Activated naive CD4-positive, alpha-beta T cell treated with Interleukin-2 at 50 U/mL for 16 hours (primary cell): ENCODE results near the gene SLC27A1.
"Not testable (repeated sequence)": the region's sequence is repeated elsewhere in the genome, so short reads cannot be mapped to it uniquely, and the experiment has no call there.

ENCODE experiments used
- DNase-seq: peaks from one replicate; pipeline ENCODE4 v3.0.0-alpha.2; 2020

The SLC27A1 gene

GRCh38 chr19:17457616-17458015 lies 12.7 kb upstream of the SLC27A1 start:
- no peak for DNase-seq

GRCh38 chr19:17458970-17459369 lies 11.4 kb upstream of the SLC27A1 start:
- DNase-seq = no peak

DNA sequence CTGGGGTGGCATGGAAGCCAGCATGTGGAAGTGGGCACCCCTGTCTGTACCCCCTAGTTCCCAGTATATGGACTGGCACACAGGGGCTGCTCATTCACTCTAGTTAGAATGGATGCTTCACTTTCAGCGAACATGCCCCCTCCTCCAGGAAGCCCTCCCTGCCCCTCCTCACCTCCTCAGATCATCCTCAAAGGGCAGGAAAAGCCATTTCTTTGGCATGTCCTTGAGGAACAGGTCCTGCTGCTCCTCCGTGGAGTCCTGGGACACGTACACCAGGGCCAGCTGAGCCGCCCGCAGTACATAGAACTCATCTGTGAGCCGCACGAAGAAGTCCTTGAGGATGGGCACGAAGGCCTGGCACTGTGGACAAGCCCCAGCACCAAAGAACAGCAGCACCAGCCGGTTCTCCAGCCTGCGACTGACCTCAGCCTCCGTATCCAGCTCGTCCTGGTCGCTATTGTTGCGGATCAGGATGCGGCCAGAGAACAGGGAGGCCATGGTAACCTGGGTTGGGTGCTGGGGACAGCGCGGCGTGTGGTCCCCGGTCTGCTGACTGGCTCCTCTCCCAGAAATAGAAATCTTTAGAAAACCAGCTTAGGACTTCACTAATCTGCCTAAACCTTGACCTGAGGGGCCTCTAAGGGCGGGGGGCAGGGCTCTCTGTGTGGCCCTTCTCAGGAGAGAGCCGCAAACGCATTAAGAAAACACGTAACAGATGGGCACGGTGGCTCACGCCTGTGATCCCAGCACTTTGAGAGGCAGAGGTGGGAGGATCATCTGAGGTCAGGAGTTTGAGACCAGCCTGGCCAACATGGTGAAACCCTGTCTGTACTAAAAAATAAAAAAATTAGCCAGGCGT lies 9.7 kb upstream of the SLC27A1 start, which contains the start of gene NXNL1:
TSS of gene NXNL1 (minus strand) at position 555 of the 859 bp plus-strand sequence. CDS start at position 498, 57 bp downstream.
- DNase-seq = no peak

GRCh38 chr19:17466487-17466850 lies 3.9 kb upstream of the SLC27A1 start:
- DNase-seq = no peak

- DNase-seq = no peak
Observed at GRCh38 chr19:17467471-17468301, 2.6 kb upstream of the SLC27A1 start.

DNA sequence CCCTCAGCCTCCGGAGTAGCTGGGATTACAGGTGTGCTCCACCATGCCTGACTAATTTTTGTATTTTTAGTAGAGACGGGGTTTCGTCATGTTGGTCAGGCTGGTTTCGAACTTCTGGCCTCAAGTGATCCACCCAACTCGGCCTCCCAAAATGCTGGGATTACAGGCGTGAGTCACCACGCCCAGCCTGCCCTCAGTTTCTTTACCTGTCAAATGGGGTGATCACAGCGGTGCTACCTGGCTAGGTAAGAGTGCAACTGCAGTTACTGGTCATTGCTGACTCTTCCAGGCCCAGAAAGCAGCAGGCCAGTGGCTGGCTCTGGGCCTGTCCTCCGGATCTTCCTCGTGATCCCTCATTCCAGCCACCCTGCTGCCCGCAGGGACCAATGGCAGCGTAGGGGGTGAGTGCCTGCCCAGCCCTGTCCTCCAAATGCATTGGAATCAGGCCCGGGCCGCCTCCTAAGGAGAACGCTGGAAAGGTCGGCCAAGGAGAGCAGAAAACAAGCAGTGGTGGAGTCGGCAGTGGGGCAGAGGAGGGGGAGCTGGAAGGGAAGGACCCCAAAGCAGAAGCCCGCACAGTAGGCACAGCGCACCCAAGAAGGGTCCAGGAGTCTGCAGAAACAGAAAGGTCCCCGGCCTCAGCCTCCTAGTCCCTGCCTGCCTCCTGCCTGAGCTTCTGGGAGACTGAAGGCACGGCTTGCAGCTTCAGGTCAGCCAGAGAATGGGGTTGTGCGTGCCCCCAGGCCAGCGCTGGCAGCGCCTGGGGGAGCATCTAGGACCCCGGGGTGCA lies 1.8 kb upstream of the SLC27A1 start:
- no peak for DNase-seq

DNA sequence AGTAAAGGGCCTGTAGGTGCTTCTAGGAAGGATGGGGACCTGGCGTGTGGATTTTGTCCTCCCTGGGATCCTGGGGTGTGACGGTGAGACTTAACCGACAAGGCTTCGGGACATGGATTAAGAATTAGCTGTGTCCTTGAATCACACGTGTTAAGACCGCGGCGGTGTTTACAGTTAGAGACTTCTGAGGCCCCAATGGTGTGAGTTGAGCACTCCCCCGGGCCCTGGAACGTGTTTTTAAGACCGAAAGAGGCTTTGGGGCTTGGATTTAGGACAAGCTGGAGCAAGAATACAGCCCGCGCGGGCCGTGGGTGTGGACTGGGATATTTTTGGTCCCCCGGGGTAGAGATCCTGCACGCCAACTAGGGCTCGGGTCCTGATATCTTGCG lies 1.2 kb upstream of the SLC27A1 start:
- no peak for DNase-seq

DNA sequence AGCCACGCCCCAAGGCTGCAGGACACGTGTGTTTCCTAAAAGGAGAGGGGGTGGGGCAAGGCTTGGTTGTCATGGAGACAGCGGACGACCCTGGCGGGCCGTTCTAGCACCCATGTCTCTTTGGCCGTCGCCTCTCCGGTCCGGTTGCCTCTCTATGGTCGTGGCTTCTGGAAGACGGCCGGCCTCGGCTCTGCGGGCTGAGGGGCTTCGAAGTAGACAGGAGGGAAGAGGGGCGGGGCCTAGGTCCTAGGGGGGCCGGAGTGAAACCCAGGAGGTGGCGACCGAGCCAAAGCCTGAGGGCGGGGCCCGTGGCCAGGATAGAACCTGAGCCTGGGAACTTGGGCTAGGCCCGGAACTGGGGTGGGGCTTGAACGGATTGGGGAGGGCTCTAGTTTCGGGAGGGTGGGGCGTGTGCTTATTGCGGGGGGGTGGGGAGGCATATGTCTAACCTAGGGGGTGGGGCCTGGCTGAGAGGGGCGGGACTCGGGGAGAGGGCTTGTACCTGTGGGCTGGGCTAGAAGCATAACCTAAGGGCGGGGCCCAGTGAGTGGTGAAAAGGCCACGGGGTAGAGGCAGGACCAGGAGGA lies 750 bp upstream of the SLC27A1 start:
- DNase-seq = peak; percentile 90

GRCh38 chr19:17471410-17472125 lies 1.2 kb downstream of the SLC27A1 start:
- DNase-seq = no peak

- DNase-seq = no peak
Observed at GRCh38 chr19:17473041-17473440, 2.7 kb downstream of the SLC27A1 start.

GRCh38 chr19:17475011-17475540 lies 4.8 kb downstream of the SLC27A1 start:
- not testable (repeated sequence) for DNase-seq

GRCh38 chr19:17475541-17476115 lies 5.3 kb downstream of the SLC27A1 start:
- no peak for DNase-seq

DNA sequence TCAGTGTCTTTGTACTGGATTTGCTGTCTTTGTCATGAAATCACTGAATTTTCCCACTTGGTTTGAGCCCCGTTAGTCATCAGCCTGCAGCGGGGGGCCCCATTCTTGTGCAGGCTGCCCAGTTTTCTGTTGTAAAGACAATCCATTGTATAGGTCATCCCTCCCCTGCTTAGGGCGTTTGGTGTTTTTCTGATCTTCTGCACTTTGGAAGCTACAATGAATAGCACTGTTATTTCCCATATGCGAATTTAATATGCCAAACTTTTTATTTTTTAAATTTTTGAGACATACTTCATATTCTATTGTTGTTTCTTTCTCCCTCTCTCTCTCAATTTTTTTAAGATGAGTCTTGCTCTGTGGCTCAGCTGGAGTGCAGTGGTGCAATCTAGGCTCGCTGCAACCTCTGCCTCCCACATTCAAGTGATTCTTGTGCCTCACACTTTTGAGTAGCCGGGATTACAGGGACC lies 9.0 kb downstream of the SLC27A1 start:
- no peak for DNase-seq

- DNase-seq = no peak
Observed at GRCh38 chr19:17481986-17482385, 11.7 kb downstream of the SLC27A1 start.

DNA sequence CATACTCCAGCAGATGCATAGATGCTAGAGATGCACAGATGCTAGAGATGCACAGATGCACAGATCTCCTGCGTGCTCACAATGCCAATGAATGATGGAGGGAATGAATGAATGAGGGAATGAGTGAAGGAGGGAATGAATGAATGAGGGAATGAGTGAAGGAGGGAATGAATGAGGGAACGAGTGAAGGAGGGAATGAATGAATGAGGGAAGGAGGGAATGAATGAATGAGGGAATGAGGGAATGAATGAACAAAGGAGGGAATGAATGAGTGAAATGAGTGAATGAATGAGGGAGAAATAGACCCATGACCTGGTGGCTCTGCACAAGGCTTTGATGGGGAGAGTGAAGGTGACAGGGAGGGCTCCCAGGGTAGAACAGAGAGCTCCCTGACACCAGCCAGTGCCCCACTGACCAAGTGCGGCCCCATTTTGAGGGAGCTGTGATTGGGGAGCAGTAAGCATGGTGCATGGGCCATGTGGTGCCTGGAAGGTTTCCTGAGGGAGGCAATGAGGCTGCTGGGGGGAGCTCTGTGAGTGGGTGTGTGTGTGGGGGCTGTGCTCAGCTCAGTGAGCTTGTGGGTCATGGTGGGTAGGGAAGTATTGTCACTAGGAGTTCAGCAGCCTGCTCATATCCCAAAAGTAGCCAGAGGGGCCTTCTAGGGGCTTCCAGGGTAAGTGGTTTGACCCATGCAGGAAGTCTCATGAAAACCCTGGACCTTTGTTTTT lies 12.7 kb downstream of the SLC27A1 start:
- DNase-seq = no peak

DNA sequence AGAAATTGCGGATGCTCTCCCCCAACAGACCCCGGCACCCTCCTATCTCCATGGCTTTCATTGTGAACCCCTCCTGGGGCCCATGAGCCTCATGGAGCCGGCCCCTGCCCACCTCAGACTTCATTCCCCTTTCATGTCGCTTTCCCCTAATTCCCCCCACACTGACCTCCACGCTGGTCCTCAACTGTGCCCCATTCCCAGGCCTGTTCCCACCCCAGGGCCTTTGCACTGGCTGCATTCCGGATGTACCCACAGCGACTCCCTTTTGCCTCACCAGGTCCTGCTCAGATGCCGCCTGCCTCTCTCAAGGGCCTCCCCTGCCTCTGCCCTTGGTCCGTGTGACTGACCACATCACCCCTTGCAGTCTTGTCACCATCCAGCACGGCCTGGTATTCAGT lies 13.3 kb downstream of the SLC27A1 start:
- no peak for DNase-seq

DNA sequence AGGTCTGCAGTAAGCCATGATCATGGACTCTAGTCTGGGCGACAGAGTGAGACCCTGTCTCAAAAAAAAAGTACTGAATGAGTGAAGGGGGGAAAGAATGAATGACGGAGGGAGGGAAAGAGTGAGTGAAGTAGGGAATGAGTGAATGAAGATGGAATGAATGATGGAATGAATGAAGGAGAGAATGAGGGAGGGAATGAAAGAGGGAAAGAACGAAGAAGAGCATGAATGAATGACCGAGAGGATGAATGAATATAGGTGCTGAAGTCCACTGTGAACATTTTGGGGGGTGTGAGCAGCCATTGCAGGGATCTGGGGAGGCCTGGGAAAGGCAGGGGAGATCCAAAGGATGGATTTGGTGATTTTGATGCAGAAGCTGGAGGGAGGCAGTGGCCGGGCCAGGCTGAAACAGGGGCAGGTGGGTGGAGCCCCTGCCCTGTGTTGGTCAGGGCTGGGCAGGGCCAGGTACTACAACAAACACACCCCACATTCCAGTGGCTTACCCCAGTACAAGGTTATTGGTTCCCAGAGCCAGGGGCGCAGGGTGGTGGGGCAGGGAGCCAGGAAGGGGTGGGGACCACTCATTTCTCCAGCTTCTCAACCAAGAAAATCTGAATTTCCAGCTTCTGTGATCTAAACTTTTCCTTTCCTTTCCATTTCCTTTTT lies 14.3 kb downstream of the SLC27A1 start:
- no peak for DNase-seq

DNA sequence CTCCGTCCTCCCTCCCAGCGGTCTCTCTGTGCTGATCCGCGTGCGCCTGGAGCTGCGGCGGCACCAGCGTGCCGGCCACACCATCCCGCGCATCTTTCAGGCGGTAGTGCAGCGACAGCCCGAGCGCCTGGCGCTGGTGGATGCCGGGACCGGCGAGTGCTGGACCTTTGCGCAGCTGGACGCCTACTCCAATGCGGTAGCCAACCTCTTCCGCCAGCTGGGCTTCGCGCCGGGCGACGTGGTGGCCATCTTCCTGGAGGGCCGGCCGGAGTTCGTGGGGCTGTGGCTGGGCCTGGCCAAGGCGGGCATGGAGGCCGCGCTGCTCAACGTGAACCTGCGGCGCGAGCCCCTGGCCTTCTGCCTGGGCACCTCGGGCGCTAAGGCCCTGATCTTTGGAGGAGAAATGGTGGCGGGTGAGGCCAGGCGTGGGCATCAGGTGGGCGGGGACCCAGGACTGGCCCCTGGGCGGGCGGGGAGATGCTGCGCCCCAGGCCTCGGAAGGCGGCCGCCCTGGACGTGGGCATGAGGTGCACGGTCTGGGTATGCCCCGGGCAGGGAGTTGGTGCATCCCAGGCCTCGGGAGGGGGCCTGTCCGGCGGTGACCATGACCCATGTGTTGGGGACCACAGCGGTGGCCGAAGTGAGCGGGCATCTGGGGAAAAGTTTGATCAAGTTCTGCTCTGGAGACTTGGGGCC lies 16.4 kb downstream of the SLC27A1 start:
- no peak for DNase-seq
